Loucy (cell line): ENCODE results near the gene NOVA2.

Source experiments
- H2AFZ ChIP-seq: fragments of 200-600 bp; sonication (generic); 2 replicates; pipeline ENCODE4 v1.6.0; 2016; ENCODE audit warnings: antibody characterized with exemption, mild to moderate bottlenecking, low read length, moderate library complexity
- H3F3A ChIP-seq: fragments of 200-600 bp; 2 replicates; pipeline ENCODE4 v1.6.0; 2016; ENCODE audit warnings: antibody characterized with exemption, low read depth, mild to moderate bottlenecking
- H3K27me3 ChIP-seq: fragments of 200-600 bp; sonication (generic); 2 replicates; pipeline ENCODE4 v1.6.1; 2014; ENCODE audit warnings: low read length, mild to moderate bottlenecking; ENCODE audit not compliant: insufficient read depth, poor library complexity, severe bottlenecking
- H3K36me3 ChIP-seq: fragments of 200-600 bp; sonication (generic); 2 replicates; pipeline ENCODE4 v1.6.1; 2016; ENCODE audit warnings: low read length; ENCODE audit not compliant: insufficient read depth
- H3K4me1 ChIP-seq: fragments of 200-600 bp; sonication (generic); 2 replicates; pipeline ENCODE4 v1.5.1; 2014; ENCODE audit warnings: low read length, mild to moderate bottlenecking; ENCODE audit not compliant: insufficient read depth, poor library complexity, severe bottlenecking
- H3K4me2 ChIP-seq: fragments of 200-600 bp; sonication (generic); 2 replicates; pipeline ENCODE4 v1.6.0; 2014; ENCODE audit warnings: antibody characterized with exemption, low read length, low read depth, mild to moderate bottlenecking; ENCODE audit not compliant: poor library complexity, severe bottlenecking
- H3K4me3 ChIP-seq: fragments of 200-600 bp; sonication (generic); 2 replicates; pipeline ENCODE4 v1.5.1; 2014; ENCODE audit warnings: low read length, mild to moderate bottlenecking, mixed read lengths; ENCODE audit not compliant: poor library complexity, severe bottlenecking
- H3K79me2 ChIP-seq: fragments of 200-600 bp; sonication (generic); 2 replicates; pipeline ENCODE4 v1.6.1; 2014; ENCODE audit warnings: low read length; ENCODE audit not compliant: insufficient read depth
- H3K9ac ChIP-seq: fragments of 200-600 bp; sonication (generic); 2 replicates; pipeline ENCODE4 v1.6.0; 2014; ENCODE audit warnings: mild to moderate bottlenecking, low read depth, low read length, moderate library complexity; ENCODE audit not compliant: poor library complexity, severe bottlenecking
- H3K9me2 ChIP-seq: fragments of 200-600 bp; sonication (generic); replicated peaks from 2 replicates; pipeline ENCODE4 v1.6.1; 2016; ENCODE audit warnings: low read depth, low read length, mixed read lengths
- H3K9me3 ChIP-seq: fragments of 200-600 bp; sonication (generic); 2 replicates; pipeline ENCODE4 v1.6.1; 2014; ENCODE audit warnings: mild to moderate bottlenecking, antibody characterized with exemption, low read length, low read depth; ENCODE audit not compliant: insufficient read depth
- H4K20me1 ChIP-seq: fragments of 200-600 bp; sonication (generic); 2 replicates; pipeline ENCODE4 v1.6.0; 2014; ENCODE audit warnings: antibody characterized with exemption, low read length, mild to moderate bottlenecking; ENCODE audit not compliant: insufficient read depth, poor library complexity, severe bottlenecking
- EZH2phosphoT487 ChIP-seq: fragments of 200-600 bp; IDR thresholded peaks from 2 replicates; pipeline ENCODE4 v1.6.1; 2018; ENCODE audit warnings: antibody characterized with exemption, mild to moderate bottlenecking, moderate library complexity, borderline replicate concordance
- TF ChIP-seq, protein P1 (sequence below): fragments of 200-600 bp; sonication (generic); conservative IDR thresholded peaks from 2 replicates; pipeline ENCODE4 v1.5.1; 2014; ENCODE audit warnings: mild to moderate bottlenecking, antibody characterized with exemption, low read length

Gene NOVA2

DNA sequence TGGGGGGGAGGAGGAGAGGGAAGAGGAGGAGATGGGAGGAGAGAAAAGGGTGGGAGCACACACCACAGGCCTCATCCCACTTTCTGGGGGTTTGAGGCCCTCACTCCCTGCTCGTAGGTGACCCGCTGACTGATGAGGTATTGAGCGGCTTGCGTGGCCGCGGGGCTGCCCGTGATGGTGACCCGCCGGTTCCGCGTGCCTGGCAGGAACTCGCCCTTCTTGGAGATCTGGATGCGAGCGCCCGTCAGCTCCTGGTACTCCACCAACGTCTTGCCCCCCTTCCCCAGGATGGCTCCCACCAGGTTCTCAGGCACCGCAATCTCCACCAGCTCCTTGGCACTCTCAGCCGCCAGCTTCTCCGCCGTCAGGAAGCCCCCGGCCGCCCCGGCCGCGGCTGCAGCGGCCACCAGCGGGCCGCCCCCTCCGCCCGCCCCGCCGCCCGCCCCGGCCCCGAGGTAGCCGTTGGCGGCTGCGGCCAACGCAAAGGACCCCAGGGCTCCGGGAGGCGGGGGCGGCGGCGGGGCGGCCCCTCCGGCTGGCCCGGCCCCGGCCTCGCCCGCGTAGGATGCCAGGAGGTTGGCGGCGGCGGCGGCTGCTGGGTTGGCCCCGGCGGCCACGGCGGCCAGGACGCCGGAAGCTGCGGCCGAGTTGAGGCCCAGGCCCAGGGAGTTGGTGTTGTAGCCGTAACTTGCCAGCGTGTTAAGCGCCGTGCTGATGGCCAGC, 33.7 kb downstream of the NOVA2 start:
- Histone ChIP-seq H3K9me3 (no peaks in the 10 kb centered on the region), H2AFZ (no peak overlapping the region), H3K9me2 (no peaks in the 10 kb centered on the region), H3K36me3 (no peaks in the 10 kb centered on the region), H3K4me3 (no peak overlapping the region), H3K27me3 (no peaks in the 10 kb centered on the region), H4K20me1 (no peaks in the 10 kb centered on the region), H3K4me2 (no peak overlapping the region), H3F3A (no peaks in the 10 kb centered on the region), H3K4me1 (no peaks in the 10 kb centered on the region), H3K9ac (no peak overlapping the region), H3K79me2 (no peaks in the 10 kb centered on the region)
- TF ChIP-seq, protein P1, sequence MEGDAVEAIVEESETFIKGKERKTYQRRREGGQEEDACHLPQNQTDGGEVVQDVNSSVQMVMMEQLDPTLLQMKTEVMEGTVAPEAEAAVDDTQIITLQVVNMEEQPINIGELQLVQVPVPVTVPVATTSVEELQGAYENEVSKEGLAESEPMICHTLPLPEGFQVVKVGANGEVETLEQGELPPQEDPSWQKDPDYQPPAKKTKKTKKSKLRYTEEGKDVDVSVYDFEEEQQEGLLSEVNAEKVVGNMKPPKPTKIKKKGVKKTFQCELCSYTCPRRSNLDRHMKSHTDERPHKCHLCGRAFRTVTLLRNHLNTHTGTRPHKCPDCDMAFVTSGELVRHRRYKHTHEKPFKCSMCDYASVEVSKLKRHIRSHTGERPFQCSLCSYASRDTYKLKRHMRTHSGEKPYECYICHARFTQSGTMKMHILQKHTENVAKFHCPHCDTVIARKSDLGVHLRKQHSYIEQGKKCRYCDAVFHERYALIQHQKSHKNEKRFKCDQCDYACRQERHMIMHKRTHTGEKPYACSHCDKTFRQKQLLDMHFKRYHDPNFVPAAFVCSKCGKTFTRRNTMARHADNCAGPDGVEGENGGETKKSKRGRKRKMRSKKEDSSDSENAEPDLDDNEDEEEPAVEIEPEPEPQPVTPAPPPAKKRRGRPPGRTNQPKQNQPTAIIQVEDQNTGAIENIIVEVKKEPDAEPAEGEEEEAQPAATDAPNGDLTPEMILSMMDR, result no peak
- no peak for TF ChIP-seq EZH2phosphoT487

DNA sequence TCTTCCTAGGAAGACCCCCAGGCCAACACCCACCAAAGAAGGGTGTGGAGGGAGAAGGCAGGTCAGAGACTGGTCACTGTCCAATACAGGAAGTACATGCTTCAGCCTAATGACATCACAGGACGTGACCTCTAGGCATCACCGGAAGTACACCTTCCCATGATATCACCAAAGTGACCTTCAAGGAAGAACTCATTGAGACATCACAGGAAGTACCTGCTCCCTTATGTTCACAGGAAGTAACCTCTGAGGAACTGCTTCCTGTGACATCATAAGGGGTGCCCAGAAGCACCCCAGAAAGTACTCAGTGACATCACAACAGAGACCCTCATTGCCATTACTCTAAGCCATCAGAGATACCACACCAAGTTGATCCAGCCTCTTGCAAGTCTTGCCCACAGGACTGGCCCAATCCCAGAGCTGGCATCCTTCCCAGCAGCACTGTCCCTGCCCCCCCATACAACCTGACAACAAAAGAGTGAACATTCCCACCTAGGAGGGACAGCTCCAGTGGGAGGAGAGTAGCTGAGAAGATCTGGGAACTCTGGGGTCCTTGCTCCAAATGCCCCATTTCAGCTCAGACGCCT, 34.8 kb downstream of the NOVA2 start:
- no peak overlapping the region for H2AFZ ChIP-seq

GRCh38 chr19:45935267-45935666, 38.4 kb downstream of the NOVA2 start:
- H3K36me3 ChIP-seq, result no peaks in the 10 kb centered on the region
- no peaks in the 10 kb centered on the region for H3K4me1 ChIP-seq
- H2AFZ ChIP-seq, result no peak overlapping the region
- H4K20me1 ChIP-seq, result no peaks in the 10 kb centered on the region
- H3K9ac ChIP-seq, result no peak overlapping the region
- H3K27me3 ChIP-seq, result no peaks in the 10 kb centered on the region
- H3K9me3 ChIP-seq, result no peaks in the 10 kb centered on the region
- H3K9me2 ChIP-seq, result no peaks in the 10 kb centered on the region
- TF ChIP-seq, protein P1, result no peak
- TF ChIP-seq EZH2phosphoT487, result no peak
- no peaks in the 10 kb centered on the region for H3F3A ChIP-seq
- no peaks in the 10 kb centered on the region for H3K79me2 ChIP-seq
- H3K4me2 ChIP-seq, result no peak overlapping the region
- H3K4me3 ChIP-seq, result no peak overlapping the region

More for the DNA sequence above, 34.8 kb downstream of the NOVA2 start:
- Histone ChIP-seq H3K9me2 (no peaks in the 10 kb centered on the region), H3K4me3 (no peak overlapping the region), H3K4me1 (no peaks in the 10 kb centered on the region), H3K4me2 (no peak overlapping the region), H3K9me3 (no peaks in the 10 kb centered on the region), H3K79me2 (no peaks in the 10 kb centered on the region), H4K20me1 (no peaks in the 10 kb centered on the region), H3K27me3 (no peaks in the 10 kb centered on the region), H3F3A (no peaks in the 10 kb centered on the region), H3K9ac (no peak overlapping the region), H3K36me3 (no peaks in the 10 kb centered on the region)
- TF ChIP-seq, protein P1, result no peak
- TF ChIP-seq EZH2phosphoT487, result no peak
